ENCODE measurements around the gene FAM193A.

Gene FAM193A, protein sequence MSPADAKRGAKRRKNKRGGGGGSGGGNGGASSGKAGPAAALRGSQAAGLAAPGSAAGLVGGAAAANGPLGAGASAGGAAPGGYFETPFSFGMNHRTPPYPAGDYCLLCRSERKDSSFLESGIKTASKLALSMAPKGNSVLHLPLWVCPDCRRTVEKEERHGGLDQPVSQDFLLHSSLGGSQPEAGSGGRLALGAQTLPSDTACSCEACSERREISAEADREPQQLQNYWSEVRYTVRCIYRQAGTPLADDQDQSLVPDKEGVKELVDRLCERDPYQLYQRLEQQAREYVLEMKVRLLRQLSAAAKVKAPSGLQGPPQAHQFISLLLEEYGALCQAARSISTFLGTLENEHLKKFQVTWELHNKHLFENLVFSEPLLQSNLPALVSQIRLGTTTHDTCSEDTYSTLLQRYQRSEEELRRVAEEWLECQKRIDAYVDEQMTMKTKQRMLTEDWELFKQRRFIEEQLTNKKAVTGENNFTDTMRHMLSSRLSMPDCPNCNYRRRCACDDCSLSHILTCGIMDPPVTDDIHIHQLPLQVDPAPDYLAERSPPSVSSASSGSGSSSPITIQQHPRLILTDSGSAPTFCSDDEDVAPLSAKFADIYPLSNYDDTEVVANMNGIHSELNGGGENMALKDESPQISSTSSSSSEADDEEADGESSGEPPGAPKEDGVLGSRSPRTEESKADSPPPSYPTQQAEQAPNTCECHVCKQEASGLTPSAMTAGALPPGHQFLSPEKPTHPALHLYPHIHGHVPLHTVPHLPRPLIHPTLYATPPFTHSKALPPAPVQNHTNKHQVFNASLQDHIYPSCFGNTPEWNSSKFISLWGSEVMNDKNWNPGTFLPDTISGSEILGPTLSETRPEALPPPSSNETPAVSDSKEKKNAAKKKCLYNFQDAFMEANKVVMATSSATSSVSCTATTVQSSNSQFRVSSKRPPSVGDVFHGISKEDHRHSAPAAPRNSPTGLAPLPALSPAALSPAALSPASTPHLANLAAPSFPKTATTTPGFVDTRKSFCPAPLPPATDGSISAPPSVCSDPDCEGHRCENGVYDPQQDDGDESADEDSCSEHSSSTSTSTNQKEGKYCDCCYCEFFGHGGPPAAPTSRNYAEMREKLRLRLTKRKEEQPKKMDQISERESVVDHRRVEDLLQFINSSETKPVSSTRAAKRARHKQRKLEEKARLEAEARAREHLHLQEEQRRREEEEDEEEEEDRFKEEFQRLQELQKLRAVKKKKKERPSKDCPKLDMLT (N-terminal part only)

DNA sequence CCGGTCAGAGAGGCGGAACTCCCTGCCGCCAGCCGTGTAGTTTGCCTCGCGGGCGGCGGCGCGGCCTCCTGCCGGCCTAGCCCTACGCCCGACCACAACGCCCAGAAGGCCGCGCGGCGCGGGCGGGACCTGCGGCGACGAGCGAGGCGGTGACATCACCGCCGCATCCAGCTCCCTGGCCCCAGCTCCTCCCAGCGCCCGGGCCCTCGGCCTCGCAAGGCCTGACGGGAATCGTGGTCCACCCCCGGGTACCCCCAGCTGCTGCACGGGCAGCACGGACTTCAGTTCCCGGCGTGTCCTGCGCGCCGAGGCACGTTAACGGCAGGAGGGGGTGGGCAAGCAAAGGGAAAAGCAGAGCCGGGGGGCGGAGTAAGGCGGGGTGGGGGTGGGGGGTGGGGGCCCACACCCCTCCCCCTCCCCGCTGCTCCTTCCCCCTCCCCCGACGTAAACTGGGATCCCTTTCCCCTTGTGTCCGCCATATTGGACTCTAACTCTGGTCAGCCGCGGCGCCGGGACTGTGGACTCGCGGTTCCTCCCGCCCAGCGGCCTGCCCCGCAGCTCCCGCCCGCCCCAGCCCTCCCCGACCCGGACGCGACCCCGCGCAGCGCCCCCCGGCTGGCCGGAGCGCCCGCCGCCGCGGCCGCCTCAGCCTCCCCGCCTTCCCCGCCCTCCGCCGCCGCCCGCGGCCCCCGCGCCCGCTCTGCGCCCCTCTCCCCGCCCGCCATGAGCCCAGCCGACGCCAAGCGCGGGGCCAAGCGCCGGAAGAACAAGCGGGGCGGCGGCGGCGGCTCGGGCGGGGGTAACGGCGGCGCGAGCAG is at the start of gene FAM193A:
Gene FAM193A (plus strand): TSS at position 455 of the 818 bp plus-strand sequence. CDS start 269 bp downstream, at position 724.
- TF ChIP-seq, protein P1, sequence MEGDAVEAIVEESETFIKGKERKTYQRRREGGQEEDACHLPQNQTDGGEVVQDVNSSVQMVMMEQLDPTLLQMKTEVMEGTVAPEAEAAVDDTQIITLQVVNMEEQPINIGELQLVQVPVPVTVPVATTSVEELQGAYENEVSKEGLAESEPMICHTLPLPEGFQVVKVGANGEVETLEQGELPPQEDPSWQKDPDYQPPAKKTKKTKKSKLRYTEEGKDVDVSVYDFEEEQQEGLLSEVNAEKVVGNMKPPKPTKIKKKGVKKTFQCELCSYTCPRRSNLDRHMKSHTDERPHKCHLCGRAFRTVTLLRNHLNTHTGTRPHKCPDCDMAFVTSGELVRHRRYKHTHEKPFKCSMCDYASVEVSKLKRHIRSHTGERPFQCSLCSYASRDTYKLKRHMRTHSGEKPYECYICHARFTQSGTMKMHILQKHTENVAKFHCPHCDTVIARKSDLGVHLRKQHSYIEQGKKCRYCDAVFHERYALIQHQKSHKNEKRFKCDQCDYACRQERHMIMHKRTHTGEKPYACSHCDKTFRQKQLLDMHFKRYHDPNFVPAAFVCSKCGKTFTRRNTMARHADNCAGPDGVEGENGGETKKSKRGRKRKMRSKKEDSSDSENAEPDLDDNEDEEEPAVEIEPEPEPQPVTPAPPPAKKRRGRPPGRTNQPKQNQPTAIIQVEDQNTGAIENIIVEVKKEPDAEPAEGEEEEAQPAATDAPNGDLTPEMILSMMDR (IDR thresholded peaks at IDR 0.05; ENCODE audit: borderline replicate concordance, insufficient read depth, low read depth, low read length) = no peak
- H3K4me3 ChIP-seq (ENCODE audit: low read depth, low read length) = peak within 1 kb of the TSS; percentile 92

DNA sequence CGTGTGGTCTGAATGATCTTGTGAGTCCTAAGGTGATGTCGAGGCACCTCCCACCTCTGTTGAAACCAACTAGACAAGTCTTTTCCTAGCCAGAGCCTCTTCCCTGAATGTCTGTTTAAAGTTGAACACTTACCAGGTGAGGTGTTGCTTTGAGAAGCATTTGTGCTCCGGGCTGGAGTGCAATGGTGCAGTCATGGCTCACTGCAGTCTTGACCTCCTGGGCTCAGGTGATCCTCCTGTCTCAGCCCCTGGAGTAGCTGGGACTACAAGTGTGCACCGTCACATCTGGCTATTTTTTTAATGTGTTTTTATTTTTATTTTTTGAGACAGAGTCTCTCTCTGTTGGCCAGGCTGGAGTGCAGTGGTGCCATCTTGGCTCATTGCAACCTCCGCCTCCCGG is 49.5 kb upstream of the FAM193A start:
- no peak overlapping the region for H3K4me3 ChIP-seq (ENCODE audit: low read depth, low read length)
- TF ChIP-seq, protein P1 (IDR thresholded peaks at IDR 0.05; ENCODE audit: borderline replicate concordance, insufficient read depth, low read depth, low read length) = no peak

DNA sequence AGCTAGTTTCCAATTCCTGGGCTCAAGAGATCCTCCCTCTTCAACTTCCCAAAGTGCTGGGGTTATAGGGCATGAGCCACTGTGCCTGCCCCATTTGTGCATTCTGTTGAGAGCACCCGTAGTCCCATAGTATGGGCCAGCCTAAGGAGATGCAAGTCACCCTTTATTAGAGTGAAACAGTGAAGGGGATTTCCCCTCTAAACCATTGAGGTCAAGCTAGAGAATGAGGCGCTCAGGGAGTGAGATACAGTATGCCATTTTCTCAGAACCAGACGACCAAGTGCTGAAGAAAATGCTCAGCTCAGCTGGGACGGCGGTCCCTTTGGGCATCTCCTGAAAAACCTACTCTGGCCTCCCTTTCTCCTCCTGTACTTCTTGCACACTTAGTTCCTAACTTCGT is 48.8 kb upstream of the FAM193A start:
- TF ChIP-seq, protein P1 (IDR thresholded peaks at IDR 0.05; ENCODE audit: borderline replicate concordance, insufficient read depth, low read depth, low read length) = no peak
- H3K4me3 ChIP-seq (ENCODE audit: low read depth, low read length) = no peak overlapping the region

DNA sequence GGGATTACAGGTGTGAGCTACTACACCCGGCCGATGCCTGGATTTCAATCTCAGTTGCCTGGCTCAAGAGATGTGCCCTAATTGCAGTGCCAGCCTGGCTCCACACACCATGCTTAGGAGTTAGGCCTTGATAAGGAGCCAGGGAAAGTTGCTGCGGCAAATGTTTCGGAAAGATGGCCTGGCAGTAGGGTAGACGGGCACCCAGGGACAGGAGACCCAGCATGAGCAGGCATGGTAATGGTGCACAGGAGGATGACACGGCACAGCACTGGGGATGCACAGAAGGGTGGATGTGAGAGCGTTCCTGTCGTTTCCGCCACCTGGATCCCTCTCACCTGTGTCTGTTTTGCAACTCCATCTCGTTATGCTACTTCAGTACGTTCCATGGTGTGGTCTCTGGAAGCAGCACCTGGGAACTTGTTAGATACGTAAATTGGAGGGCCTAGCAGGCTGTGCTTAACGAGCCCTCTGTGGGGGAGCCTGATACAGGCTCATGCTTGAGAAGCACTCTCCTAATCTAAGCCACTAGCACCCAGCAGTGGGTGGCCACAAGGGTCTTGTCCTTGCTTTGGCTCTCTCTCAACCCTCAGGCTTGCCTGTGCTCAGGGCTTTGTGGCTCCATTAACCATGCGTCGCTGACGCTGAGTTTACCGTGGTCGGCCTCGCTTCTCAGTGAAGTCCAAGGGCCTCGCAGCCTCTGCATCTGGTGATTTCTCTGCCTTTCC is 47.2 kb upstream of the FAM193A start:
- TF ChIP-seq, protein P1 (IDR thresholded peaks at IDR 0.05; ENCODE audit: borderline replicate concordance, insufficient read depth, low read depth, low read length) = no peak
- H3K4me3 ChIP-seq (ENCODE audit: low read depth, low read length) = no peak overlapping the region

DNA sequence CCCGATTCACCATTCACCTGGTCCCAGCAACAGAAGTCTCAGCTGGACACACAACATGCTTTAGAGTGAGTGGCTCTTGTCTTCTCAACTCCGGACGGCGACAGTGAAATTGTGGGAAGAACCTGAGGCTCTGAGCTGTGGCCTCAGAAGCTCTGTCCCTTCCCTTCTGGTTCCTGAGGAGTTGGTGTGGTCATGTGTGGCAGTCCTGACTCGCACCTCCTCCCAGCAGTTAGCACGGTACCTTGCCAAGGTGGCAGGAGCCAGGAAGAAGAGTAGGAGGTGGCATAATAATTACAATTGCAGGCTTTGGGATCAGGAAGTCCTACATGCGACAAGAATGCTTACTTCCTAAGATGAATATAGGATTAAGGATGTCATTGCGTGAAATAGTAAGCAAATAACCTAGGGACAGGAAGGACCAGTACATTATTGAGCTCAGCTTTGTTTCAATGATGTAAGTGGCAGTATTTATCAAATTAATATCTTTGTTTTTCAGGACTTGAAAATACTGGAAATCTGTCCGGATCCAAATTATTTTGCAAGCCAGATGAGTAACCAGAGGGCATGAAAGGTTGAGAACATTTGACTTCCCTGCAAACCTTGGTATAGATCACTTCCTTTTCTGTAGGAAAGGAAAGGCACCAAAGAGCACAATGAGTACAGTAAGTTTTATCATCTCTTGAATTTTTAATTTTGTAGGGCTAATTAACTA is 46.5 kb upstream of the FAM193A start:
- H3K4me3 ChIP-seq (ENCODE audit: low read depth, low read length) = no peak overlapping the region
- TF ChIP-seq, protein P1 (IDR thresholded peaks at IDR 0.05; ENCODE audit: borderline replicate concordance, insufficient read depth, low read depth, low read length) = no peak

All from GM12875 (cell line).